HG02678 (cell line): Measurements from ENCODE around the gene CAPN5.
"Not testable (repeated sequence)": the region's sequence is repeated elsewhere in the genome, so short reads cannot be mapped to it uniquely, and the experiment has no call there.

Source experiments
- ATAC-seq: cut with Tn5 transposase; IDR thresholded peaks from one replicate; pipeline ENCODE4 v1.9.1; 2021; ENCODE audit warnings: mild to moderate bottlenecking, moderate library complexity; ENCODE audit not compliant: unreplicated experiment

CAPN5 gene

DNA sequence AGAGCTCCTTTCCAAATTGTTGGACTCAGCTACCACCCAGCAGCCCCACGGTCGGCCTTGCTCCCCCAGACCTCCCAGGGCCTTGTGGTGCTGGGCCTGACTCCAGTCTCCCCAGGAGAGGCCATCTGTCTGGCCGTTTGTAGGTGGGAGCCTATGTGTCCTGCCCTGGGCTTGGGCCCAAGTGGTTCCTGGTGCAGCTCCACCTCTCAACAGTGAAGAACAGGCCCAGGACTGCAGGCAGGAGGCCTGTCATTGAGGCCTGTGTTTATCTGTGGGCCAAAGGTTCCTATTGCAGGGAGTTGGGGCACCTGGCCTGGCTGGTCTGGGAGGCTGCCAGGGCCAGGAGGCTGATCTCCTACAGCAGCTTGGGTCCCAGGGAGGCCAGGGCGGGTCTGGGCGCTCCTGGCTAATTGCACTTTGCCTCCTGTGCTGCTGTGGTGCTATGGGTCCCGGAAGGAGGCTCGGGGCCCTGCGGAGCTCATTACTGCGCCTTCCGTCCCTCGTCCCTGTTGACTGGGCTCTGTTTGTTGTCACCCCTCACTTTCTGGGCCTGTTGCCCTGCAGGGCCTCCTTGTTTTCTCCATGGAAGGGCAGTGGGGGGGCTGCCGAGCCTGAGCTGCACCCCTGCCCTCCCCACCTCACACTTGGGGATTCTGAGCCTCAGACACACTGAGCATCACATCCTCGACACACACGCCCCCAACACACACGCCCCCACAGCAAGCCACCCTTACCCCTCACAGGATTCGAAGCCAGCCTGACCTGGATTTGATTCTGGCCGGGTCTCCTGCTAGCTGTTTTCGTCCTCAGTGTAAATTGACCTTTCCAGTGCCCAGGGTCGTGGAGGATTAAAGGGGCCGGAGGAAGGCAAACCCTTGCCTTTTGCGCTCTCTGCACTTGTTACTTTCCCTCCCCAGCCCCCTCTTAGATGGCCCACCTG, 29.1 kb downstream of the CAPN5 start:
- no peak for ATAC-seq

DNA sequence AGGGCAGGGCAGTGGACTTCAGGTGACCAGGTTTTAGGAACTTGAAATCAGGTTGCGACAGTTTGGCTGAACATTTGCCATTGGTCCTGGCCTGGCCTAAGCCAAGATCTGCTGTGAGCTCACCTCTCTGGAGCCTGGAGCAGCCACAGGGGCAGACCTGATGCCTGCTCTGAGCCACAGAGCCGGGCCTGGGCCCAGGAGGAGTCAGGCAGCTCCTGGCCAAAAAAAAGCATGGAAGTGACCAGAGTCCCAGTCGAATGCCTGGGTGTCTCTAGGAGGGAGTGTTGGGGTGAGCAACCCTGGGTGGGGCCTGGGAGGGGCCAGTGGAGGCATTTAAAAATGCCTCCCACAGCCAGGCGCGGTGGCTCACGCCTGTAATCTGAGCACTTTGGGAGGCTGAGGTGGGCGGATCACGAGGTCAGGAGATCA, 29.8 kb downstream of the CAPN5 start:
- ATAC-seq, result no peak

DNA sequence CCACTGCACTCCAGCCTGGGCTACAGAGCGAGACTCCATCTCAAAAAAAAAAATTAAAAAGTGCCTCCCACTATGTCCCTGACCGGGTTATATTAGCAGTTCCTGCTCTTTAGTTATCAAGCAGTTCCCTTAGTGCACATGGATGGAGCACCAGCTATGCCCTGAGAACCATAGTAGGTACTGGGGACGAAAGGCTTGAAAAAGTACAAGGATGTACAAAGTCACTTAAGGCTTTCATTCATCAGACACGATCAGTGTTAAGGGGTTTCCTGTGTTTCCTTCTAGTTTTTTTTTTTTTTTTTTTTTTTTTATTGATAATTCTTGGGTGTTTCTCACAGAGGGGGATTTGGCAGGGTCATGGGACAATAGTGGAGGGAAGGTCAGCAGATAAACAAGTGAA, 30.4 kb downstream of the CAPN5 start:
- not testable (repeated sequence) for ATAC-seq

DNA sequence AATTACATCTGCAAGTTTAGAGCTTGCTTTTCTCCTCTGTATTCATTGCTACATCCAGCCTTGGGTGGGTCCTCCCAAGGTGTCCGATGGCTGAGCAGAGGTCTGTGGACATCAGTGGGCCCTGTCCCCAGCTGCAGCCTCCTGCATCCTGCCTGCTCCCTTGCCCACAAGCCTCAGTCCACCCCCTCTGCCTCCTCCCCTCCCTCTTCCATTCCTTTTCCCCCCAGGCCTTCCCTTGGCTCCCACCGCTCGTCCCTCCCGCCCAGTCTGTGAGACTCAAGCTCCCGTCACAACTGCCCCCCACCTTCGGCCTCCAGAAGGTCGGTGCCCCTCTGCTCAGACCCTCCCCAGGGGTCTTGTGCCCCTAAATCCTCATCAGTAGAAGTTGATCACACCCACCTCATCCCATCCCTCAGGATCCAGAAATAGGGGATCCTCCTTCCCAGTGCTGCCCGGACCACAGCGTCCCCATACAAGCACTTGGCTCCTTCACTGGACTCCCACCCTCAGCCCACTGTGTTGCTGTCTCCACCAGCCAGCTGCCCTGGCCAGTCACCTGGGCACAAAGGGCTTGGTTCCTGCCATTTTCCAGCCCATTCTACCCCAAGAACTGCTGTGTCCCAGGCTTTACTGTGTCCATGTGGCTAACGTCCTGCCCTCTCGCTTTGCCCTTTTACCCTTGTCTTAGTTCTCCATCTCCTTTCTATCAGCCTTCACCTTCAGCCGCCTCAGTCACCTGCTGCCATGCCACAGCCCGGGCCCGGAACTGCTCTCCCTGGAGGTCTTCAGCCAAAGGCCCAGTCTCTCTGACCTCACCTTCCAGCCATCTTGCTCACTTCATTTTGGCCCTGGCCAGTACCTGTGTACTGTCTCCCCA, 33.6 kb downstream of the CAPN5 start:
- ATAC-seq, result no peak

DNA sequence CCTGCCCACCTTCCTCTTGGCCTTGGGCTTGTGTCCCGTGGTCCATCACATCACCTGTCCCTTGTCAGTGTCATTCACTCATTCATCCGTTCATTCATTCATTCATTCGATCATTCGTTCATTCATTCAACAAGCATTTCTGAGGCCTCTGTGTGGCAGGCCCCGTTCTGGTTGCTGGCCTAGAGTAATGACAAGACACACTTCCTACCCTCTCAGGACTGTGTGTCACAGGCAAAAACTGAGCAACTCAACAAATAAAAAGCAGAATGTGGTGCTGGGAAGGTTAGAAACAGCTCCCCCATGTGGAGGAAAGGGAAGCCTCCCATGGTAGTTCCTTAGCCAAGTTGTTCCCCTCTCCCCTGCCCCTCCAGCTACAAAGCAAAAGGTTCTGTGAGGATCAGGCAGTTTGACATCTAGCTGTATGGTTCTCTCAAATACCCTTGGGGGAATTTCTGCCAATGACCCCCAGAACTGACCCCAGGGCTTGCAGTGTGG, 34.3 kb downstream of the CAPN5 start:
- ATAC-seq, result no peak

DNA sequence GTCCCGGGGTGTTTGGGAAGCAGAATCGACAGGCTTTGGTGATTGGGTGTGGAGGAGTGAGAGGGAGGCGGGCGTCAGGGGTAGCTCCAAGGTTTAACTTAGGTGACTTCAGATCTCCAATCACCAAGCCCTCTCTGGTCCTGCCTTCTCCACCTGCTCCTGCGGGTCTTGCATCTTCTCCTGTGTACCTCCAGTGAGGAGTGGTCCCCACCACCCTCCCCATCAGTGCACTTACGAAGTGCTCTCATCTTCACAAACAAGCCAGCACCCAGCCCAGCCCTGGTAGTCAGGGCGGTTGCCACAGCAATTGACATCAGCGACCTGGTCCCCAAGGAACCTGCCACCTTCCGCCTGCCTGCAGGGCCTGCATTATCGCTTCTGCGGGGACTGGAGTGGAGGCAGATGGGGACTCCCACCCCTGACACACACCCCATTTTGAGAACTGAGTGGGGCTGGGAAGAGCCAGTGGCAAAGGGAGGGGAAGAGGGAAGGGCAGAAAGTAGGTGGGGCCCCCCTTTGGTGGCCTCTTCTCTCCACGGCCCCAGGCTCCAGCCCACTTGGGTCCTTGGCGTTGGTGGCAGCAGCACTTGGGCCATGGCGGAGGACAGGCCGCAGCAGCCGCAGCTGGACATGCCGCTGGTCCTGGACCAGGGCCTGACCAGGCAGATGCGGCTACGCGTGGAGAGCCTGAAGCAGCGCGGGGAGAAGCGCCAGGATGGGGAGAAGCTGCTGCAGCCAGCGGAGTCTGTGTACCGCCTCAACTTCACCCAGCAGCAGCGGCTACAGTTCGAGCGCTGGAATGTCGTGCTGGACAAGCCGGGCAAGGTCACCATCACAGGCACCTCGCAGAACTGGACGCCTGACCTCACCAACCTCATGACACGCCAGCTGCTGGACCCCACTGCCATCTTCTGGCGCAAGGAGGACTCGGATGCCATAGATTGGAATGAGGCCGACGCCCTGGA, 35.8 kb downstream of the CAPN5 start, which contains the start of gene OMP:
TSS of gene OMP (plus strand) at position 595 of the 965 bp plus-strand sequence. CDS start at position 595, 0 bp downstream.
- ATAC-seq, result no peak

DNA sequence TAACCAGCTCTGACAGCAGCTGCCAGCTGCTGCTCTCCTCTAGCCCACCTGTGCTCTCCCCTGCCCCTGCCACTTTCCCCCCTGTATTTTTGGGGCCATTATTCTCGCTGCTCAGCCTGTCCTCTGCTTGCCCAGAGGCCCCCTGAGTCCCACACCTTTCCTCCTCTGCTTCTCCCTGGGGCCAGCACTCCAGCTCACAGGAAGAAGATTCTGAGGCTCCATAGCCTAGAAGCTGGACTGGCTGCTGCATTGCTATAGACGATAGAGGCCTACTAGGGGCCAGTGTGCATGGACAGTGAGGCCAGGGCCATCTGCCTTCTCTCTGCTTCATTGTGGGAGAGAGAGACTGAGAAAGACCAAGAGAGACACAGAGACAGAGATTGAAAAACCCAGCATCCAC, 36.5 kb downstream of the CAPN5 start:
- no peak for ATAC-seq

DNA sequence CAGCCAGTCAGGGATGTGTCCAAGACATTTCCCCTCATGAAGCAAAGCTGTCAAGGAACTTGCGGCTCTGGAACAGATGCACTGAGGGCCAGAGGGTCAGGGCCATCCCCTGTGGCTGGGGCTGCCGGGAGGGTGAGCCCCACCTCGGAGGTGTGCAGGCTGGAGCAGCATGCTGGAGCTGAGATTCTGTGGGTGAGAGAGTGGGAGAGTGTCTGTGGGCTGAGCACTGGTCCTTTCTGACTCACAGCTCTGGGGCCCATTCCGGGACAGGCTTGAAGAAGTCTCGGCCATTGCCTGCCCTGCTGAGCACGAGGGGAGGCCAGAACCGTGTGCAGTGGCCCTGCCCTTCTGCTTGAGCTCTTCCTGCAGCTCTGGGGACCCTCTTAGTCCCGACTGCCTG, 38.0 kb downstream of the CAPN5 start:
- no peak for ATAC-seq

DNA sequence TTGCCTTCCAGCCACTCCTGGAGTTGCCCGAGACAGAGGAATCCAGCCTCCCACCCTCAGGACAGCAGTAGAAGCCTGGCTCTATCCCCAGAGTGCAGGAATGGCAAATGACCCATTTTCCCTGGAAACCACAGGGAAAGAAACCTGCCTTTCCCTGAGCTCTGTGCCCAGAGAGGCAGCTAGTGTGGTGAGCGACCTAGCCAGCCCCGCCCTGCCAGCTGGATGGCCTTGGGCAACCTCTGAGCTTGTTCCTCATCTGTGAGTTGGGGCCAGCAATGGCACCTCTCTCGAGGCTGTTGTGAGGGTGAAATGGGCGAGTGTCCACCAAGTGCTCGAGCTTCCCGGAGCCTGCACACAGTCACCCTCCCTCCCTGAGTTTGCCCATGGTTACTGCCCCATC, 39.5 kb downstream of the CAPN5 start:
- no peak for ATAC-seq

DNA sequence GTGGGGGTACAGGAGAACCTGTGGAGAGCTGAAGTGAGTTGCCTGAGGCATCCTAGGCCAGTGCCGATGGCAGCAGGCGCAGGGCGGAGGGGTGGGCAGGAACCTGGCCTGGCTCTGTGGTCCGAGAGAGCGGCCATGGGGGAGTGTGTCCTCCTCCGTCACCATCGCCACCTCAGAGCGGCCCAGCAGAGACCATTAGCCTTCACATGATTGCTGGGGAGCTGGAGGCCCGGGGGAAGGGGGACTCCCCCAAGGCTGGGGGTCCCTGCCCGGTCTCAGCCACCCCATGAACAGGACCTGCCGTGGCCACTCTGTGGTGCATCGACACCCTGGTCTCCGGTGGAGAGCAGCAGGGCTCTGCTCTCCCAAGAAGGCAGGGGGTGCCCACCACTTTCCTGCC, 40.0 kb downstream of the CAPN5 start:
- no peak for ATAC-seq

DNA sequence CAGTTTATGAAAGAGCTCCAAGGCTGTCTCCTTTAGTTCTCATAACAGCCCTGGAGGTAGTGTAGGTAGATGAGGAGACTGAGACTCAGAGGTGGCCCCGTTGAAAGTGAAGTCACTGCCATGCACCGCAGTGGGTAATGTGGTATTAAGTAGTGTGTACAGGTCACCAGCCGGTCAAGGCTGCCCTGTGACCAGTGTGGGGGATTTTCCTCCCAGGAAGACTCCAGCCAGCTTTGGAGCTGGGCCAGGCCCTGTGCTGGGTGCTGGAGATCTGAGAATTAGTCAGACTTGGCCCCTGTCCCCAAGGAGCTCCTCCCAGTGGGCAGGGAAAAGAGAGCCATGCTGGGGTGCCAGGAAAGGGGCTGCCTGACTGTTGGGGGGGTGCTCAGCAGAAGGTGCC, 41.2 kb downstream of the CAPN5 start:
- ATAC-seq, result no peak

DNA sequence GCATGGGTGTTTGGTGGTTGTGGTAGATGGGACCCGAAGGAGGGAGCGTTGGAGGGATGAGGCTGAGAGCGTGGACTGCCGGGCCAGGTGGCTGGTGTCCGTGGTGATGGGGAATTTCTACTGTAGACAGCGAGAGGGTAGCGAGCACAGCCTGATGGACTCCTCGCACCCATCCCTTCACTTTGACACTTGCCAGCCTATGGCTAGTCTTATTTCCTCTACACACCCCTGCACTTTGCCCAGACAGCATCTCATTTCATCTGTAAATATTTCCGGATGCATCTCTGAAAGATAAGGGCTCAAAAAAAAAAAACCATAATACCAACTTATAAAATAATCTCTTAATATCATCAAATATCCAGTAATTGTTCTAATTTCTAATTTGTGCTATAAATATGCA, 41.7 kb downstream of the CAPN5 start:
- ATAC-seq, result no peak

DNA sequence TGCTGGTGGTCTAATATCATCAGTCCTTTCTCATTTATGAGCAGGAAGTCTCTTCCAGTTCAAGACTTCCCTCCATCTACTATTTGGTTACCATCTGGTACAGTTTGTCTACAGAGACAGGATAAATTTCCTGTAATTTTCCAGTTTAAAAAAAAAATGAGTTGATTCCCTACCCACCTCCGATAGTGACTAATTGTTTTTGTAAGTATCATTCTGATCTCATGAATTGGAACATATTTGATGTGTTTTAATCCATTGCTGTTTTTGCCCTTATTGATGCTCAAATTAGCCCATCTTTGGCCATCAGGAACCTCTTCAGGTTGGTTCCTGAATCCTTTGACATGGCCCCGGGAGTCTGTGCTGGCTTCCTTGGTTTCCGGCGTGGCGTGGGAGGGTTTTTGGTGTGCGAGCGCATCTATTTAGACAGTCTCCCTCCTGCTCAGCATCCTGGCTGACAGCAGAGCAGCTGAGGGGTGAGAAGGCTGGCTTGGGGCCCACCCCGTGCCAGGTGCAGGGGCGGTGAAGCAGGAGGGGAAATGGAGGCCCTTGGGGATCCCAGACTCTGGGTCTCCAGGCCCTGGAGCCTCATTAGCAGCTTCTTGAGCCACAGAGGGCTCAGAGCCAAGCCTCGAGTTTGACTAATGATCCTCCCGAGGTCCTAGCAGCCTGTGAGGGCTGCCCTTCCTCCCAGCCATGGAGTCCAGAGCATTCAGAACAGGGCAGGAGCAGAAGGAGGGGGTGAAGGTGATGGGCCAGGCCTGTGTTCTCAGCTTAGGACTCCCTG, 42.7 kb downstream of the CAPN5 start:
- ATAC-seq, result no peak

DNA sequence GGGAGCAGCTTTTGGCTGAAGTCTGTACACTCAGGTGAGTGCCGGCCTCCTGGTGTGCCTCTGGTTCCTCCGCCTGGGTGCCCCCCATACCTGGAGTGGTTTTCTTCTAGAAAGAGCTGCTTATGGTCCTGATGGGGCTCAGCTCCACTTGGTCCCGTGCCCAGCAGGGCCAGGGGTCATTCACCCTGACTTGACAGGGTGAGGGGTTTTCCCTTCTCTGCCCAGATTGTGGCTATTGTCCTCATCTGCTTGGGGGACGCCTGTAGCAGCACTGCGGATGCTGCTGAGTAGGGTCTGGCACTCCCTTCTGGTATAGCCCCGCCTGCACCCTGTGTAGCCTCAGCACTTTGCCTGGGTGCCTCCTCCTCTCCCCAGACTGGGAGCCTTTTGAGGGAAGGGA, 44.1 kb downstream of the CAPN5 start:
- ATAC-seq, result no peak

DNA sequence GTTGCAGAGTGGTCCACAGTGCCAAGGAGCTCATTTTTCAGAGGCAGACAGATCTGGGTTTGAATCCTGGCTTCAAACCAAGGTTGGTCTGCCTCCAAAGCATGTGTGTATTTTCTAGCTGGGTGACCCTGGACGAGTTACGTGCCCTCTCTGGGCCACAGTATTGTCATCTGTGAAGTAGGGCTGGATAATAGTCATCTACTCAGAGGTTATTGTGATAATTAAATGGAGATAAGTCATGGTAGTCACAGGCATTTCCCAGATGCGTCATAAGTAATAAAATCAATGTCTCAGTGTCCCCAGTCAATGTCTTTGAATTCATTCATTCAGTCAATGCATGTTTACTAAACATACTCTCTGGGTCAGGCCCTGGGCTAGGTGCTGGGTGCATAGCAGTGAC, 44.5 kb downstream of the CAPN5 start:
- no peak for ATAC-seq

DNA sequence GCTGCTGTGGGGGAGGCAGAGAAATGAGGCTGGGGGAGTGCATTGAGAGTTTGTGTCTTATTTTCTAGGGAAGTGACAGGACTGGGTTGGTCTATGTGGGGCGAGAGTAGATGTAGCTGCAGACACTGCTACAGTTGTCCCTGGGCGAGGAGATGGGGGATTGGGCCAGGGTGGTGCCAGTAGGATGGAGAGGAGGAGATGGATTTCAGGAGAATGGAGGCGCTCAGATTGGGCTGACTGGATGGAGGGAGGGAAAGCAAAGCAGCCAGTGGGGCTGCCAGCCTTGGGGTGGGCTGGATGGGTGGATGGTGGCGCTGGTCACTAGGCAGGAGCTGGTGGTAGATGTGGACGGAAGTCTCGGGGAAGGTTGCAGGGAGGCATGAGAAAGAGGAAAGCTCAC, 45.2 kb downstream of the CAPN5 start:
- ATAC-seq, result no peak

DNA sequence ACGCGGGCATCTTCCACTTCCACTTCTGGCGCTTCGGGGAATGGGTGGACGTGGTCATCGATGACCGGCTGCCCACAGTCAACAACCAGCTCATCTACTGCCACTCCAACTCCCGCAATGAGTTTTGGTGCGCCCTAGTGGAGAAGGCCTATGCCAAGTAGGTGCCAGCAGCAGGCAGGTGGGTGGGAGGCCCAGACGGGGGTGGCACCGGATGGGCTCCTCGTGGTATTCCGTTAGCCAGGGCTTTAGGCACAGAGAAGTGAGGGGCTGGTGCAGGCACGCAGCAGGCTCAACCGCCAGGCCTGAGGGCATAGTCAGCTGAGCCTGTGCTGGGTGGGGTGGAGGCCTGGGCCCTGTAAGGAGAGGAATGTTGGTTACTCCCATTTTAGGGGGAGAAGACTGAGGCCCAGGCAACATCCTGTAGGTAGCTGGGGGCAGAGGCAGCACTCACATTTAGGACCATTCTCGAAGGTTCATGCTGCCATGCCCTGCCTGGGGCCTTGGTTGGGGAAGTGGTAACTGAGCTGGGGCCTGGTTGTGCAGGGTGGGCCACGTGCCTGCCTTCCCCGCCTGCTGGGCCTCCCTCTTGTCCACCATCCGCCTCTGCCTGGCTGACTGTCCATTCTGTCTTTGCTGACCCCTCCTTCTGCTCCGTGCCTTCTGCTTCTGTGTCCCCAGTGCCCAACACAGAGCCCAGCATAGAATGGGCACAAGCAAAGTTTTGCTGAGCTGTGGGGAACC, 46.0 kb downstream of the CAPN5 start:
- no peak for ATAC-seq

DNA sequence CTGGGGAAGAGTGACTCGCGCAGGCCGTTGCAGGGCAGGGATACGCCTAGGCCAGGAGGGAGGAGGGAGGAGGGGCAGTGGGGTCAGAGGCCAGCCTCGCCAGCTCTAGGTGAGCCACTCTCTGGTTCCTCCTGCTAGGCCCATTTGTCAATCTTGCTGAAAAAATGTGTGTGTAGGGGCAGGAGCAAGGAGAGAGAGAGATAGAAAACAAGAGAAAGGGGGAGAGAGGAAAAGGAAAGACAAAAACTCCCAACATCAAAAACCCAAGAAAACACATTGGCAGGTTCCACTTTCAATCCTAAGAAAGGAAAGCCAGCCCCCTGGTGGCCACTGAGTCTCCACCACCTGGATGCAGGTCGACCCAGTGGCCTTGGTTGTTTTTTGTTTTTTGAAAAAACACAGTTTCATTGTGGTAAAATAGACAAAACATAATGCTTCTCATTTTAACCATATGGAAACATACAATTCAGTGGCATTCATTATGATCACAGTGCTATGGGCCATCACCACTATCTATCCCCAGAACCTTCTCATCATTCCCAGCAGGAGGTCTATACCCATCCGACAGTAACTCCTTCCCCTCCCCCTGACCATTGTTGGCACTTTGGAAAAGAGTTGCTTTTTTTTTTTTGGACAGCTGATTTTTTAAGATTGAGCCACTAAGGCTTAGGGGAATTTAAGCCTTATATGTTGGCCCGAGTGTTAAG, 46.8 kb downstream of the CAPN5 start:
- no peak for ATAC-seq
